ENCODE results near the gene CYYR1. TPM values are rescaled to one million over a fixed set of nuclear protein-coding genes. Genes with fewer than 3 reads are reported as not detected.

The CYYR1 gene
- total and polyA plus RNA-seq, 4 experiments from 2014 or later = not detected

DNA sequence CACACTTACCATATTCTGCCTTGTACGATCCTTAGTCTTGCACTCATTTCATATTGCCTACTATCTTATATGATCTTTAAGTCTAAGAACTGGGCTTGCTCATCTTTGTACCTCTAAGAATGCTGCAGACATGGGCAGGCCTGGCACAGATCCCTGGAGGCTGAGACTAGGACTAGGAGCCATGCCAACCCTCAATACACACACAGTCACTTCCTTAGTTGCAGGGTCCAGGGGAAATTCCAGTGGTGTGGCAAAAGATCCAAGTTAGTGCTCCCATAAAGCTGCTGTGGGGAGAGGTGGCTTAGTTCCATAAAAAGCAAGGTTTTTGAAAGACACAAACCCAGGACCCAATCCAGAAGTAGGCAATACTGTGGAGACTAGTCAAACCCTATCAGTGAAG lies 59.9 kb downstream of the CYYR1 start:
- no peaks in the 10 kb centered on the region for H3K27me3 ChIP-seq (ENCODE audit: insufficient read depth, low read length)
- Mint-ChIP-seq H3K36me3 (no peaks in the 10 kb centered on the region), H3K4me1 (no peaks in the 10 kb centered on the region), H3K4me3 (no peak overlapping the region), H3K9me3 (peaks cover 0 to 7% (median 0%) of the 10 kb centered on the region in 8 donors), H3K27ac (no peak overlapping the region), H3K27me3 (peaks cover 0 to 3% of the 10 kb centered on the region in 2 donors)
- intact Hi-C loops (cut with micrococcal nuclease) = no loop called here
- H3K9me3 ChIP-seq (ENCODE audit: control insufficient read depth in 1 of 2, low read length in 2 of 2) = no peaks in the 10 kb centered on the region
- H3K36me3 ChIP-seq (ENCODE audit: insufficient read depth, low read length) = no peaks in the 10 kb centered on the region
- H3K4me3 ChIP-seq (ENCODE audit: low read length in 2 of 2) = no peak overlapping the region
- ChIA-PET CTCF (ENCODE audit: partially characterized antibody) (no interaction called here), POLR2A (ENCODE audit: partially characterized antibody) (no interaction called here)
- H3K4me1 ChIP-seq (ENCODE audit: insufficient read depth, low read length) = no peaks in the 10 kb centered on the region
- no peak for DNase-seq
- H3K27ac ChIP-seq (ENCODE audit: low read depth, low read length) = no peak overlapping the region

DNA sequence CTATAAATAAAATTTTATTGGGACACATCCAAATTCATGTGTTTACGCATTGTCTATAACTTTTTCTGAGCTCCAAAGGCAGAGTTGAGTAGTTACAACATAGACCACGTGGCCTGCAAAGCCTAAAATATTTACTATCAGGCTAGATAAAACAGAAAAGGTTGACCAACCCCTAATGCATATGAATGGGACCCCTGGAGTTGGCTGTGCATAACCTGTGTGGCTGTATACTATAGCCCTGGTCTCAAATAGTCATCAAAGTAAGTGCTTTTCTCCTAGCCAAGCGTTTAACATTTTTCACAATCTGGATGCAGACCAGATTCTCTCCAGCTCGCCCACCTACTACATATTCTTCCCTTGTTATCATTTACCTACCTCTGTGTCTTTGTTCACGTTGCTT lies 60.4 kb downstream of the CYYR1 start:
- H3K27ac ChIP-seq (ENCODE audit: low read depth, low read length) = no peak overlapping the region
- H3K36me3 ChIP-seq (ENCODE audit: insufficient read depth, low read length) = no peaks in the 10 kb centered on the region
- H3K27me3 Mint-ChIP-seq = peaks cover 0 to 3% of the 10 kb centered on the region in 2 donors
- no peaks in the 10 kb centered on the region for H3K36me3 Mint-ChIP-seq
- no peaks in the 10 kb centered on the region for H3K9me3 ChIP-seq (ENCODE audit: control insufficient read depth in 1 of 2, low read length in 2 of 2)
- CTCF ChIA-PET (ENCODE audit: partially characterized antibody) = no interaction called here
- intact Hi-C loops (cut with micrococcal nuclease) = no loop called here
- H3K27ac Mint-ChIP-seq = no peak overlapping the region
- no peak overlapping the region for H3K4me3 ChIP-seq (ENCODE audit: low read length in 2 of 2)
- no peak overlapping the region for H3K4me3 Mint-ChIP-seq
- no peaks in the 10 kb centered on the region for H3K4me1 Mint-ChIP-seq
- POLR2A ChIA-PET (ENCODE audit: partially characterized antibody) = no interaction called here
- H3K4me1 ChIP-seq (ENCODE audit: insufficient read depth, low read length) = no peaks in the 10 kb centered on the region
- no peak for DNase-seq
- no peaks in the 10 kb centered on the region for H3K27me3 ChIP-seq (ENCODE audit: insufficient read depth, low read length)
- peaks cover 0 to 4% (median 0%) of the 10 kb centered on the region in 8 donors for H3K9me3 Mint-ChIP-seq

DNA sequence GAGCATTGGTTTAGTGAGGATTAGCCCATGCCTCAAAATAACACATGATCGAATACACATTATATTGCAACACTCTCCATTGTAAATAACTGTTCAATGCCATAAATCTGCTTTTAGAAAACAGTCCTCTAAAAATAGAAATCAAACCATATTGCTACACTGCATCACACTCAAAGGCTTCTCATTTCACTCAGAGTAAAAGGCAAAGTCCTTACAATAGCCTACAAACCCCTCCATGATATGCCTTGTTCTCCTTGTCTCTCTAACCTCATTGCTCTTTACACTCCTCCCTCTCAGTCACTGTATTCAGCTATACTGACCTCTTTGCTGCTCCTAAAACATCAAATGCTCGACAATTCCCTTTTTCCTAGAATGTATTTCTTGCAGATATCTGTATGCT lies 64.2 kb downstream of the CYYR1 start:
- H3K27ac Mint-ChIP-seq = no peak overlapping the region
- ChIA-PET POLR2A (ENCODE audit: partially characterized antibody) (no interaction called here), CTCF (ENCODE audit: partially characterized antibody) (no interaction called here)
- H3K4me3 Mint-ChIP-seq = no peak overlapping the region
- H3K9me3 Mint-ChIP-seq = peaks cover 0 to 4% (median 0%) of the 10 kb centered on the region in 8 donors
- Histone ChIP-seq H3K4me1 (ENCODE audit: insufficient read depth, low read length) (no peaks in the 10 kb centered on the region), H3K36me3 (ENCODE audit: insufficient read depth, low read length) (no peaks in the 10 kb centered on the region), H3K9me3 (ENCODE audit: control insufficient read depth in 1 of 2, low read length in 2 of 2) (no peaks in the 10 kb centered on the region), H3K27me3 (ENCODE audit: insufficient read depth, low read length) (no peaks in the 10 kb centered on the region), H3K4me3 (ENCODE audit: low read length in 2 of 2) (no peak overlapping the region), H3K27ac (ENCODE audit: low read depth, low read length) (no peak overlapping the region)
- no peaks in the 10 kb centered on the region for H3K27me3 Mint-ChIP-seq
- no peak for DNase-seq
- no peaks in the 10 kb centered on the region for H3K36me3 Mint-ChIP-seq
- intact Hi-C loops (cut with micrococcal nuclease) = no loop called here
- H3K4me1 Mint-ChIP-seq = no peaks in the 10 kb centered on the region

DNA sequence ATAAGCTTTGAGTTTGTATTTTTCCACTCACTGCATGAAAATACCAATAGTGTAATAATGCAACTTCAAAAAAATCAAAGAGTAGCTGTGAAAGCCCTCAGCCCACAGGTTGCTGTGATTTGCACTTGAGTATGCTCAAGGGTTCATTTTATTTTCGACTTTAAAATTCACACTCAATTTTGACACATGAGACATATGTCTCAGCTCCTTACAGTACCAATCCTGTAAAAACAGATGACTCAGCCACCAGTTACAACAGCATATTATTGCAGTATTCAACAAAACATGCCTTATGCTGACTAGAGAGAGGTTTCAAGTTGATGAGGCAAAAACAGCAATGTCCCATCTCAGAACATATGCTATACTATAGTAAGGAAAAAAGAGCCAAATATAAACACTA lies 66.1 kb downstream of the CYYR1 start:
- Mint-ChIP-seq H3K4me1 (no peaks in the 10 kb centered on the region), H3K27ac (no peak overlapping the region), H3K27me3 (no peaks in the 10 kb centered on the region), H3K9me3 (peaks cover 0 to 4% (median 0%) of the 10 kb centered on the region in 8 donors), H3K36me3 (no peaks in the 10 kb centered on the region), H3K4me3 (no peak overlapping the region)
- ChIA-PET CTCF (ENCODE audit: partially characterized antibody) (no interaction called here), POLR2A (ENCODE audit: partially characterized antibody) (no interaction called here)
- H3K4me3 ChIP-seq (ENCODE audit: low read length in 2 of 2) = no peak overlapping the region
- H3K27me3 ChIP-seq (ENCODE audit: insufficient read depth, low read length) = no peaks in the 10 kb centered on the region
- H3K4me1 ChIP-seq (ENCODE audit: insufficient read depth, low read length) = no peaks in the 10 kb centered on the region
- H3K36me3 ChIP-seq (ENCODE audit: insufficient read depth, low read length) = no peaks in the 10 kb centered on the region
- H3K27ac ChIP-seq (ENCODE audit: low read depth, low read length) = no peak overlapping the region
- no peaks in the 10 kb centered on the region for H3K9me3 ChIP-seq (ENCODE audit: control insufficient read depth in 1 of 2, low read length in 2 of 2)
- DNase-seq = no peak
- intact Hi-C loops (cut with micrococcal nuclease) = no loop called here

DNA sequence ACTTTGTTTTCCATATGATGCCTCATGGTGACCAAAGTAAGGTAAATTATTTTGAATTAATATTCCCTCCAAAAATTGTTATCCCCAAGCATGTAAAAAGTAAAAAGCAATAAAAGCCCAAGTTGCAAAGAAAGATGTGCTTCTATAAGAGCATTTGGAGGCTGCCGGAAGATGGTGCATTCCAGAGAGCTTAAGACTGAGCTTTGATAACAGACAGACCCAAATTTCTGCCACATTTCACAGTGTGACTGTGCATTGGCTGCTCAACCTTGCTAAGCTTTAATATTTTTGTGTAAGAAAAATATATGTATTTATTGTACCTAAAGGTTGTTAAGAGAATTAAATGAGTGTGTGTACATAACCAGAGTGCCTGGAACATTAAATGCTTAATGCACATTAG lies 67.9 kb downstream of the CYYR1 start:
- H3K4me1 Mint-ChIP-seq = no peaks in the 10 kb centered on the region
- POLR2A ChIA-PET (ENCODE audit: partially characterized antibody) = no interaction called here
- H3K4me3 ChIP-seq (ENCODE audit: low read length in 2 of 2) = no peak overlapping the region
- H3K27ac Mint-ChIP-seq = no peak overlapping the region
- no peak for DNase-seq
- CTCF ChIA-PET (ENCODE audit: partially characterized antibody) = no interaction called here
- H3K4me3 Mint-ChIP-seq = no peak overlapping the region
- no peaks in the 10 kb centered on the region for H3K27me3 Mint-ChIP-seq
- no peaks in the 10 kb centered on the region for H3K36me3 ChIP-seq (ENCODE audit: insufficient read depth, low read length)
- no peaks in the 10 kb centered on the region for H3K36me3 Mint-ChIP-seq
- no peaks in the 10 kb centered on the region for H3K4me1 ChIP-seq (ENCODE audit: insufficient read depth, low read length)
- H3K9me3 Mint-ChIP-seq = peaks cover 0 to 4% (median 0%) of the 10 kb centered on the region in 8 donors
- intact Hi-C loops (cut with micrococcal nuclease) = no loop called here
- H3K27me3 ChIP-seq (ENCODE audit: insufficient read depth, low read length) = no peaks in the 10 kb centered on the region
- no peak overlapping the region for H3K27ac ChIP-seq (ENCODE audit: low read depth, low read length)
- no peaks in the 10 kb centered on the region for H3K9me3 ChIP-seq (ENCODE audit: control insufficient read depth in 1 of 2, low read length in 2 of 2)

DNA sequence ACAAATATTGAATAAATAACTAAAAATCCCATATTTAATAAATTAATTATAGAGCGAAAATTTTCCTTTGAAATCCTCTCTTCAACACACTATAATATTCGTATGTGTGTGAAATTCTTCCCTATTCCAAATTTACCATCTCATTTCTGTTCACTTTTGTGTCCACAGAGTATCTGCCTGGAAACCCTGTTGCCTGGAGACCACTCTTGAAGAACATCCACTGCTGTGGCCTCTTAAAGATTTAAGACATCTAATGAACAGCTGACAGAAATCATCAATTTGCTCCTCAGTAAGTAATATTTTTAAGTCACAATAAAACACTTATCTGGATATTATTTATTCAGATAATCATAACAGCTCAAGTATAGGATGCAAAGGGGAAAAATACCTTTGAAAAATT lies 69.7 kb downstream of the CYYR1 start:
- Histone ChIP-seq H3K27ac (ENCODE audit: low read depth, low read length) (no peak overlapping the region), H3K36me3 (ENCODE audit: insufficient read depth, low read length) (no peaks in the 10 kb centered on the region), H3K4me3 (ENCODE audit: low read length in 2 of 2) (no peak overlapping the region), H3K4me1 (ENCODE audit: insufficient read depth, low read length) (no peaks in the 10 kb centered on the region), H3K9me3 (ENCODE audit: control insufficient read depth in 1 of 2, low read length in 2 of 2) (no peaks in the 10 kb centered on the region), H3K27me3 (ENCODE audit: insufficient read depth, low read length) (no peaks in the 10 kb centered on the region)
- H3K4me1 Mint-ChIP-seq = no peaks in the 10 kb centered on the region
- no peak for DNase-seq
- no peak overlapping the region for H3K4me3 Mint-ChIP-seq
- ChIA-PET CTCF (ENCODE audit: partially characterized antibody) (no interaction called here), POLR2A (ENCODE audit: partially characterized antibody) (no interaction called here)
- intact Hi-C loops (cut with micrococcal nuclease) = no loop called here
- no peaks in the 10 kb centered on the region for H3K27me3 Mint-ChIP-seq
- no peak overlapping the region for H3K27ac Mint-ChIP-seq
- H3K36me3 Mint-ChIP-seq = no peaks in the 10 kb centered on the region
- H3K9me3 Mint-ChIP-seq = peaks cover 0 to 5% (median 0%) of the 10 kb centered on the region in 8 donors

DNA sequence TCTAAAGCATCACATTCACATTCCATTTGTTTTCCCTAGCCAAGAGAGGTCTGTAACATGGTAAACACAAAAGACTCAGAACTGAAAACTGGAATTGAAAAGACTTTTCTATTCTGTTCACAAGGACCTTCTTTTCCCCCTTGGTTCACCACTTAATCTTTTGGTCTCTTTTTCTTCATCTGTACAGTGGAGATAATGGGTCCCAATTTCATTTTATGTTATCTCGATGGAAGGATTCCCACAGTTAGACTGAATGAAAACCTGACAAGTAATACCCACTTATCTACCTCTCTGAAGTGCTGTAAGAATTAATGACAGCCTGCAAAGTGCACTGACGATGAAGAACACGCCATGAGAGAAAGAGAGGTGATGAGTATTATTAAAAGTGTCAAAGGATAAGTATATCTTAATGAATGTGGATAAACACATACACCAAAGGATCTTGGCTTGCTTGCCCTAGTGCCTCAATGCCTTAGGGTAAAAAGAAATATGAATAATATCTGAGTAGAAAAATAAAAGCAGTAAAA lies 71.5 kb downstream of the CYYR1 start:
- POLR2A ChIA-PET (ENCODE audit: partially characterized antibody) = no interaction called here

DNA sequence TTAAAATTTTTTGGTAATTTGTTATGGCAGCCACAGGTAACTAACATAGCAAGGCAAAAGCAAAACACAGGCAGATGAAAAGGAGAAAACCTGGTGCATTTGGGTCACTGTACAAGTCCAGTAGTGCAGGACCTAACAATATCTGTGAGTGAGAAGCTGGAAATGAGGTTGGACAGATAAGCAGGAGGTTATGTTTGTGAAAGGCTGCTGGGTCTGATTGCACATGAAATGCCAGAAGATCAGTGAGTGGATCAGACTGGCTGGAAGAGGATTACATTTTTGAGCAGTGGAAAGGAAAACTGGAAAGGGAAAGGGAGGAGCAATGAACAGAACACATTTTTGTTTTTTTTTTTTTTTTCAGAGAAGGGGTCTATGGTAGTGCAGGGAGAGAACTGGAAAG lies 73.6 kb downstream of the CYYR1 start:
- no peak overlapping the region for H3K27ac Mint-ChIP-seq
- H3K27me3 Mint-ChIP-seq = peaks cover 0 to 3% of the 10 kb centered on the region in 2 donors
- H3K36me3 Mint-ChIP-seq = no peaks in the 10 kb centered on the region
- peaks cover 0 to 5% (median 2%) of the 10 kb centered on the region in 8 donors for H3K9me3 Mint-ChIP-seq
- Histone ChIP-seq H3K27me3 (ENCODE audit: insufficient read depth, low read length) (no peaks in the 10 kb centered on the region), H3K27ac (ENCODE audit: low read depth, low read length) (no peak overlapping the region), H3K4me3 (ENCODE audit: low read length in 2 of 2) (no peak overlapping the region), H3K9me3 (ENCODE audit: control insufficient read depth in 1 of 2, low read length in 2 of 2) (no peaks in the 10 kb centered on the region), H3K36me3 (ENCODE audit: insufficient read depth, low read length) (no peaks in the 10 kb centered on the region), H3K4me1 (ENCODE audit: insufficient read depth, low read length) (no peaks in the 10 kb centered on the region)
- DNase-seq = no peak
- intact Hi-C loops (cut with micrococcal nuclease) = no loop called here
- no peaks in the 10 kb centered on the region for H3K4me1 Mint-ChIP-seq
- ChIA-PET POLR2A (ENCODE audit: partially characterized antibody) (no interaction called here), CTCF (ENCODE audit: partially characterized antibody) (no interaction called here)
- no peak overlapping the region for H3K4me3 Mint-ChIP-seq

More for the DNA sequence above, 71.5 kb downstream of the CYYR1 start:
- Histone ChIP-seq H3K27ac (ENCODE audit: low read depth, low read length) (no peak overlapping the region), H3K27me3 (ENCODE audit: insufficient read depth, low read length) (no peaks in the 10 kb centered on the region), H3K4me1 (ENCODE audit: insufficient read depth, low read length) (no peaks in the 10 kb centered on the region), H3K36me3 (ENCODE audit: insufficient read depth, low read length) (no peaks in the 10 kb centered on the region), H3K9me3 (ENCODE audit: control insufficient read depth in 1 of 2, low read length in 2 of 2) (no peaks in the 10 kb centered on the region), H3K4me3 (ENCODE audit: low read length in 2 of 2) (no peak overlapping the region)
- H3K27ac Mint-ChIP-seq = no peak overlapping the region
- DNase-seq = no peak
- H3K4me3 Mint-ChIP-seq = no peak overlapping the region
- H3K9me3 Mint-ChIP-seq = peaks cover 0 to 5% (median 0%) of the 10 kb centered on the region in 8 donors
- no peaks in the 10 kb centered on the region for H3K27me3 Mint-ChIP-seq
- CTCF ChIA-PET (ENCODE audit: partially characterized antibody) = no interaction called here
- H3K36me3 Mint-ChIP-seq = no peaks in the 10 kb centered on the region
- intact Hi-C loops (cut with micrococcal nuclease) = no loop called here
- no peaks in the 10 kb centered on the region for H3K4me1 Mint-ChIP-seq

Data from CD4-positive, alpha-beta memory T cell (primary cell).